GM10847 (cell line): ENCODE results near the gene PTPRG.

Experiments
- POLR2A ChIP-seq: IDR thresholded peaks from 2 replicates; pipeline ENCODE4 v1.6.1; 2011; ENCODE audit not compliant: insufficient read length; ENCODE audit errors: extremely low read depth

PTPRG gene

GRCh38 chr3:62343755-62344154 is 782.4 kb downstream of the PTPRG start:
- TF ChIP-seq POLR2A: no peak
